ENCODE results near the gene AUTS2.

Gene AUTS2

DNA sequence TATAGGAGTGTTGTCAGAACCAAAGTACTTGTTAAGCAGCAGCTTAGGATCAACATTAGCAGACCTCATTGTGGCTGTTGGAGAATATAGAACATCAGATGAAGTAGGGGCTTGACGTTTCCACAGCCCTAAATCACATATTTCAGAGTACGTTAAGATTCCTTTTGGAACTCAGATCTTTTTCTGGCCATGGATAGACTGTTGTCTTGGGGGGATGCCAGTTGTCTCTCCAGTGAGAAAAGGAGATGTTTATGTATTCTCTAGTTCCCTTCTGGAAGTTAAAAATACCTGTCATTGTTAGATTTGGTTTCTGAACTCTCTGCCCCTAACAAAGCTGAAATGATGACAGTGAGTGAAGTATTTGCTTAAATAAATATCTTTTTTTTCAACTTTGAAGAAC lies 191.3 kb downstream of the AUTS2 start:
- DNase-seq (ENCODE audit: low read depth) = no peak

GRCh38 chr7:69790977-69791724 lies 192.9 kb downstream of the AUTS2 start:
- no peak for DNase-seq (ENCODE audit: low read depth)

DNA sequence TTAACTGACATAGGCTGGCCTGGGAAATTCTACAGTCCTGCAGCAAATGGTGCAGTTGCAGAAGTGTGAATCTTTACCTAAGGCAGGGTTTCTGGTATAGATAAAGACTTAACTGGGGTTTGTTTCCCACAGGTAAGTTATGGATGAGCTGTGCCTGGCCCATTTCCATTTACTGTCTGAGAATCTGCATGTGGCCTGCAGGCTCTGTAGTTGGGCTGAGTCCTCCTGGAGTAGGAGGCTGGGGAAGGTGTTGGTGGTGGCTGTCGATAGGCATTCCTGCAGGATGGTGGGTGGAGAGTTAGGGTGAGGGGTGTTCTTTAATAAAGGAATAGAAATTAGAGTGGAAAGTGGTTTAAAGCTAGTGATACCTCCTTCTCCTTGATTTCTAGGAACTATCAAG lies 193.5 kb downstream of the AUTS2 start:
- DNase-seq (ENCODE audit: low read depth) = no peak

- DNase-seq (ENCODE audit: low read depth) = no peak
Observed at GRCh38 chr7:69795932-69796331, 197.7 kb downstream of the AUTS2 start.

- no peak for DNase-seq (ENCODE audit: low read depth)
Observed at GRCh38 chr7:69796416-69796815, 198.1 kb downstream of the AUTS2 start.

DNA sequence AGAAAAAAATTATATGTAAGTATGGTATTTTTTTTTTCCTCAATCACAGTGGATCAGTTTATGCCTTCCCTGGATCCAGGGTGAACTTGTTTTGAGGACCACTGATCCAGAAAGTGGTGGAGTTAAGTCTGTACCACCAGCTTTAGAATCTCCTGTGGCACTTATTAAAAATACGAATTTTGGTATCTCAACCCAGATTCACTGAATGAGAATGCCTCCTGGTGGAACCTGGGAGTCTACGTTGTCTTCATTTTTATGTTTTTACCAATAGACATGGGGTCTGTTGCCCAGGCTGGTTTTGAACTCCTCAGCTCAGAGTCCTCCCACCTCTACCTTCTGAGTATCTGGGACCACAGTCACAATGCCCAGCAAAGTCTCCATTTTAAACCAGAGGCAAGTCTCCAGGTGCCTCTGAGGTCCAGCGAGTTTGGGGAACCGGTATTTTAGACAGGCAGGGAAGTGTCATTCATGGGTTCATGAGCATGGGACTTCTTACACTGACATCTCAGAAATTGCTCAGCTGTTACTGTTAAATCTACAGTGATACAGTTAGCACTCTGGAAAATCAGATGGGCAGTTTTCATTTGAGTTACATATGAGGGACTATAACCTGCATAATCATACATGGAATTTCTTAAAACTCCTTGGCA lies 200.9 kb downstream of the AUTS2 start:
- DNase-seq (ENCODE audit: low read depth) = no peak

DNA sequence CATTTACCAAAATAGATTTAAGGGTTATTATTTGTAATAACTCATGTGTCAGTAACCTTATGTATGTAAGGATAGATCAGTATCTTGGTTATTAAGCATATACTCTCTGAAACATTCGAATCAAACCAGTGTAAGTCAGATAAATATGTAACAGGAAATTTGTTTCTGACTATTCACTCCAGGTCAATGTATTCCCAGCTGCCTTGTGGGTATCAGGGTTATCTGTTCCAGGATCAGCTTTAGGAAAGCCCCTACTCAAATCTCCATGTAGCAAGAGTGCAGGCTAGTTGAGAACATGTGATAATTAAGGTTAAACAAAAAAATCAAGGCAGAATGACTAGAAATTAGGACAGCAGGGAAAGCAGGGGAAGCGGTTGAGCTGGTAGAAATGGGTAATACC lies 201.7 kb downstream of the AUTS2 start:
- DNase-seq (ENCODE audit: low read depth) = no peak

DNA sequence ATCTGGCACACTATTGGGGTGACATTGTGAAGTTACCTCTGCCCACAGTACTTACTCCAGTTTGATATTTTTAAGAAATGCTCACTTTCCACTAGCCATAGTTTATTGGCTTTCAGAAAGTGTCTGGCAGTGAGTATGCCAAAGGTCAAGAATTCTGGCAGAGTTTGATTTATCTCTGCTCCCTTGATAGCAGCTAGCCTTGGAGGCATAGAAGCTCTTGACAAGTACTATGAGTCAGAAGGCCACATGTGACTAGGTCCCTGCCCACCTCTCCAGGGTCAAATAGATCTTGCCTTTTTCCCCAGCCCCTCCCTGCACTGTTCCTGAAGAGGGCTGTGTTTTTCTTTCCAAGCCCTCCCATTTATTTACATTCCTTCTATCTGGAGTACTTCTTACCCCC lies 202.2 kb downstream of the AUTS2 start:
- DNase-seq (ENCODE audit: low read depth) = peak; percentile 9

DNA sequence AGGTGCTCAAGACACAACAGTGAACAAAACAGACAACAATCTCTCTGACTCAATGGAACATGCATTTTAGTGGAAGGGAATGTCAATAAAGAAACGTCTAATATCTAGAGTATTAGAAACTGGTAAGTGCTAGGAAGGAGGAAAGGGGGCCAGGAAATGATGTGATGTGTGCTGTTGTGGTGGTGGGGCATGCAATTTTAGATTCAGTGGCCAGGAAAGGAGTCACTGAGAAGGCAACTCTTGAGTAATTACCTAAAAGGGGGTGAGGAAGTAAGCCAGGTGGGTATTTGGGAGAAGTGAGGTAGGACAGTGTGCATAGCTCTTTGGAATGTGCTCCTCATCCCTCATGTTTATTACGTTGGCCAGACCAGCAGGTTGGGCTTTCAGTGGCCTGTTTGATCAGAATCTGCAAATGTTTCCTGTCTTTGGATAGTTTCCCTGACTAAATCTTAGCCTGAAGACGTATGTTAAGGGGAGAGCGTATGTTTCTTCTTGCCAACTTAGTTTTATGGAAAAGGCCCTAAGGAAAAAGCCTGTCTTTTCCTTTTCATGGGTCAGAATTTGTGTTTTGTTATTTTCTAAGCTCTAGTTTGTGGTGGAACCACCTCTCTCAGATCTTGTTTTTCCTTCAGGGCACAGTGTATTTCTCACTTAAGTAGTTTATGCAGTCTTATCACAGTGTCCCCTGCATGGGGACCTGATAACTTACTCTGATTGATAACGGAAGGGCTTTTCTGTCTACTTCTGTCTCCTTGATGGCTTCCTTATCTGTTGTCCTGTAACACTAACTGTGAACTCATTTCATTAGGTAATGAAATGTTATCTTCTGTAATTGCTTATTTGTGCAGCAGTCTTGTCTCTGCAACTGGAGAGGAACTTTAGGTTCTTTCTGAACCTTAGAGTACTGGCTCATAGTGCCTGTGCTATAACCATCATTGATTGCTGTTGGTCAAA lies 203.7 kb downstream of the AUTS2 start:
- DNase-seq (ENCODE audit: low read depth) = no peak

- no peak for DNase-seq (ENCODE audit: low read depth)
Observed at GRCh38 chr7:69803699-69804516, 205.6 kb downstream of the AUTS2 start.

DNA sequence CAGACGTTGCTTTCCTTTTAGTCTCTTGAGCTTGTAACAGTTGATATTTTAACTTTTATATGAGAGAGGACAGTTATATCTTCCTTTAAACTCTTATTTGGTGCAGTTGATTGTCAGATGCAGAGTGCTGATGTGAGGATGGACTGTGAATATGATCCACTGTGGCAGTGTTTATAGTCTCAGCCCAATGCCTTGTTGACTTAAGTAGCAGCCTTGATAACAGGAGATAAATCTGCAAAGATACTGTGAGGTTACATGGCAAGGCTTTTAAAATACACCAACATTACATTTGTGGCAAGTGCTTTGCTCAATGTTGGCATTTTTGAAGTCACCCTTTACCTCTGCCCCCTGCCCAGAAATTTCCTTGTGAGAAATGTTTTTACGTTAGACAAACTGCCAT lies 206.7 kb downstream of the AUTS2 start:
- no peak for DNase-seq (ENCODE audit: low read depth)

DNA sequence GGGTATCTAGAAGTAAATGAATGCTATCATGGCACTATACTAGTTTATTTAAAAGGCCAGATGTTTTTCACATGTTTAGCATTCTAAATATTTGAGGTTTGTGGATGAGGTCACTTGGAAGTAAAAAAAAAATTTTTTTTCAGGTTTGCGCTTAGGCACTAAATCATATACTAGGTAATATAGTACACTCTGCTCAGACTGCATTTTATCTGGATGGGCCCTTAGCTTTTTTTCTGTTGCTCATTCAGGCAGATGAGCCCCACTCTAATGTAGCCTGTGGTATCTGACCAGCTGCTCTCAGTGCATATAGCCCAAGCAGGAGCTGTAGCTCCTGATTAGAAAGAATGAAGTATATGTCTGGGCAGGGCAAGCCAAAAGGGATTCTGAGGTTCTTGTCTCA lies 210.1 kb downstream of the AUTS2 start:
- DNase-seq (ENCODE audit: low read depth) = no peak

DNA sequence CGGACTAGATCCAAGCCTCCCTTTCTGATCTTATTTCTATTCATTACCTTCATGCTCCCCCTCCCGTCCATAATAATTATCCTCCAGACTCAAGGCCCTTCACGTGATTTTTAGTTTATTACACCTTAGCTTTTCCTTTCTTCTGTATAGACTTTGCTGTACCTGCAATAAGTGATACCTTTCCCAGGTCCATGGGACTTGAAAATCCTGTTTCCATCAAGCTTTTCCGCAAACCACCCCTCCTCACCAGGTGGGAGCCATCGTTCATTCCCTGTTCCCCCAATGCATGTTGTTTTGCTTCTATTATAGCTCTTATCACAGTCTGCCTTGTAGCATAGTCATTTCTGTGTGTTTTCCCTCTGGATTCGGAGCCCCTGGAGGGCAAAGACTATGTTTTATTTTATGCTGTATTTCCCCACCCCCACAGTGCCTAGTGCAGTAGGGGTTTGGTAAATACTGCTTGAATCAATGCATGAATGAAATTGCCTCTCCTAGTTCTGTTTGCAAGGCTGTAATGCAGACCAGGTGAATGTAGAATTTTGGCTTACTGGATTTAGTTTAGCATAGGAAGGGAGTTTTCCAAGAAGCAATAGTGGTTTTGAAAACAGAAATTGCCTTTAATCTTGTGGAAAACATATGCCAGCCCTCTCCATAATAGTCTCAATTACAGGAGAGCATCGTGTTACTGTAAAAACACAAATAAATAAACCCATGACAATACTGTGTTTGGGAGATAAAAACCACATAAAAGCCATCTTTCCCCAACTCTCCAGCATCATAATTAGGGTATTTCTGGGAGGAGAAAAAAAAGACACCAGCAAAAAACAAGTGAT lies 213.4 kb downstream of the AUTS2 start:
- no peak for DNase-seq (ENCODE audit: low read depth)

- no peak for DNase-seq (ENCODE audit: low read depth)
Observed at GRCh38 chr7:69812756-69813155, 214.5 kb downstream of the AUTS2 start.

GRCh38 chr7:69813637-69814240 lies 215.5 kb downstream of the AUTS2 start:
- DNase-seq (ENCODE audit: low read depth) = no peak

- DNase-seq (ENCODE audit: low read depth) = no peak
Observed at GRCh38 chr7:69814421-69814962, 216.2 kb downstream of the AUTS2 start.

DNA sequence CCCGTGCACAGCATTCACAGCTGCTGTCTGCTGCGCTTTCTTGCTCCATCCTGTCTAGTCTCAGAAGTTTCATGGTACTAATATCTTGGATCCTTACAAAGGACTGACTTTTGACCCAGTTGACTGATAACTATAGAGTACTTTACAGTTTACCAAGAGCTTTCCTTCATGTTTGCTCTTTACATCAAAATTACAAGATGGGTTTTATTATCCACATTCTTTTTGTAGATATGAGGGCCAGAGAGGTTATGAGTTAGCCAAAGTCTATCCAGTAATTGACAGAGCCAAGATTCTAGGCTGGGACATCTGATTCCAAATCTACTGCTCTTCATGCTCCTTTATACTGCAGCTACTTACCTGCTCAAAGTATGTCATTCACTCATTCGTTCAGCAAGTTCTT lies 218.2 kb downstream of the AUTS2 start:
- DNase-seq (ENCODE audit: low read depth) = no peak

DNA sequence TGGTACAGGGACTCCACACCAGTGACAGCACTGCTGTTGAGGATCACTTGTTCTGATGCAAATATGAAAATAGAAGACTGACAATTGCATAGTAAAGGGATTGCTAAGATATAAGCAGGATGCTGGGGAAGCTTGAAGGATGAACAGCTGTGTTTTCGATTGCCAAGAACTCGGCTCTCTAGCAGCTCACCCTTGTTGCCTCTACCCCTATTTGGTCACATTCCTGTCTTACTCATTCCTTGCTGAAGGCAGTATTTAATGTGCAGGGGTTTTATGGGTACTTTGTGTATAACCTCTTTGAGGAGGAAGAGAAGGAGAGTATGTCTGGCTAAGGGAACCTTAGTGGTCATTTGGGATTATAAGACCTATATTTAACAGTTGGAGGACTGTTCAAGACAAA lies 218.8 kb downstream of the AUTS2 start:
- no peak for DNase-seq (ENCODE audit: low read depth)

DNA sequence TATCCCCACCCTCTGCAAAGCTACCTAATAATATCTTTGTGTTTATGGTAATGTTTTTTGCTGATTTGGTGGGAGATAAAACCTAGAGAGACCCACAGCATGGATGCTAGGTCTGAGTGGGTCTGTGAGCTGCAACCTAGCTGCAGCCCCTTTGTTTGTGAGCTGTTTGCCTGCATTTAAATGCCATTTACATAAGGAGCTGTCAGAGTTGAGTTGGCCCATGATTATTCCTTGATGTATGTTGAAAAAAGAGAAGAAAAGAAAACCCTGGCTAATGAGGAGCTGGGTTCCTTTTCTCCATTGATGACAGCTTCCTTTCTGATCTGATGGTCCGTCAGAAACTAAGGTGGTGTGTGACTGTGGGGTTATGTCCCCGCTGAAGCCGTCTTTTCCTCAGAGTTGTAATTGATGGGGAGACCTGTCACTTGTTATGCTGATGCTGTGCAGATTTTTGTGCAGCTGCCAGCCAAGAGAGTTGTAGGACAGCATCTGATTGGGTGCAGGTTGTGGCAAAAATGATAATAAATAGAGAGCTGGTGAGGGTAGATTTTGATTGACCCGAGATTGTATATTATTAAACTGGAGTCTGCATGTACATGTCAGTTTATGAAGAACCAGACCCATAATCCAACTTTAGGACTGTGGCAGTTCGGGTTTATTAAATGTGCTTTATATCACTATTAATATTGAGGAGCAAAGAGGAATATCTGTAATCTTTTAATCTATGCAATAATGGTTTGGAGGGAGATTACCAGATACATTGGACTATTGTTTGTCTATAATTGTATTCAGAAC lies 219.8 kb downstream of the AUTS2 start:
- DNase-seq (ENCODE audit: low read depth) = no peak

All from amniotic epithelial cell (primary cell).